Osteoblast (primary cell): ENCODE results near the gene GRHL3. TPM values are rescaled to one million over a fixed set of nuclear protein-coding genes. Genes with fewer than 3 reads are reported as not detected.

ENCODE experiments used
- DNase-seq: peaks from one replicate; pipeline ENCODE4 v3.0.0; 2011; ENCODE audit warnings: low spot score, mixed read lengths; ENCODE audit not compliant: insufficient read length; ENCODE audit errors: missing footprints
- H2AFZ ChIP-seq: 2 replicates; pipeline ENCODE4 v1.6.0; 2011; ENCODE audit warnings: mild to moderate bottlenecking, low read length
- H3K27ac ChIP-seq: 2 replicates; pipeline ENCODE4 v1.5.1; 2011; ENCODE audit warnings: mild to moderate bottlenecking, low read depth, low read length, moderate library complexity
- H3K27me3 ChIP-seq: 2 replicates; pipeline ENCODE4 v1.6.0; 2012; ENCODE audit warnings: mild to moderate bottlenecking, control low read depth, inconsistent platforms, low read length, moderate library complexity; ENCODE audit not compliant: insufficient read depth
- H3K36me3 ChIP-seq: 2 replicates; pipeline ENCODE4 v1.5.1; 2011; ENCODE audit warnings: mild to moderate bottlenecking, low read length, control low read depth, moderate library complexity; ENCODE audit not compliant: insufficient read depth
- H3K4me1 ChIP-seq: 2 replicates; pipeline ENCODE4 v1.5.1; 2011; ENCODE audit warnings: mild to moderate bottlenecking, low read length, control low read depth, moderate library complexity; ENCODE audit not compliant: insufficient read depth
- H3K4me2 ChIP-seq: 2 replicates; pipeline ENCODE4 v1.6.0; 2011; ENCODE audit warnings: mild to moderate bottlenecking, low read length; ENCODE audit not compliant: insufficient read depth
- H3K4me3 ChIP-seq: fragments of 200-600 bp; sonication (generic); 3 replicates; pipeline ENCODE4 v1.5.1; 2012; ENCODE audit warnings: mild to moderate bottlenecking, low read length, inconsistent platforms; ENCODE audit not compliant: insufficient read depth
- H3K79me2 ChIP-seq: 2 replicates; pipeline ENCODE4 v1.6.0; 2012; ENCODE audit warnings: mild to moderate bottlenecking, low read length, control low read depth, inconsistent platforms; ENCODE audit not compliant: insufficient read depth
- H3K9me3 ChIP-seq: 2 replicates; pipeline ENCODE4 v1.5.1; 2011; ENCODE audit warnings: low read depth, low read length, control low read depth
- H4K20me1 ChIP-seq: 2 replicates; pipeline ENCODE4 v1.6.0; 2012; ENCODE audit warnings: mild to moderate bottlenecking, low read length, control low read depth; ENCODE audit not compliant: insufficient read depth
- CTCF ChIP-seq: IDR thresholded peaks from 2 replicates; pipeline ENCODE4 v1.5.1; 2011; ENCODE audit warnings: mild to moderate bottlenecking, low read depth, low read length, moderate library complexity; ENCODE audit errors: extremely low read depth
- total RNA-seq: library from RNA; depleted of rRNA; stranded (reverse); fragments of >200 nt; gene quantifications from 2 replicates; pipeline ENCODE4 v1.2.3, GENCODE V29; 2012

GRHL3 gene
- total RNA-seq, 1 donor = not detected

- H3K79me2 ChIP-seq = no peaks in the 10 kb centered on the region
- H3K4me3 ChIP-seq = no peak overlapping the region
- H3K27ac ChIP-seq = no peak overlapping the region
- H3K4me1 ChIP-seq = no peaks in the 10 kb centered on the region
- DNase-seq = no peak
- no peak overlapping the region for H3K4me2 ChIP-seq
- no peaks in the 10 kb centered on the region for H4K20me1 ChIP-seq
- H3K36me3 ChIP-seq = no peaks in the 10 kb centered on the region
- H3K27me3 ChIP-seq = peaks cover 37% of the 10 kb centered on the region
- H3K9me3 ChIP-seq = no peaks in the 10 kb centered on the region
- TF ChIP-seq CTCF = no peak
- no peak overlapping the region for H2AFZ ChIP-seq
Observed at GRCh38 chr1:24300971-24301784, 18.0 kb upstream of the GRHL3 start.

GRCh38 chr1:24301785-24302175, 17.4 kb upstream of the GRHL3 start:
- no peak for DNase-seq
- no peaks in the 10 kb centered on the region for H3K4me1 ChIP-seq
- H3K27me3 ChIP-seq = peaks cover 41% of the 10 kb centered on the region

GRCh38 chr1:24302209-24302611, 16.9 kb upstream of the GRHL3 start:
- DNase-seq = no peak
- no peak for TF ChIP-seq CTCF
- no peaks in the 10 kb centered on the region for H4K20me1 ChIP-seq
- no peak overlapping the region for H3K27ac ChIP-seq
- H3K27me3 ChIP-seq = peaks cover 41% of the 10 kb centered on the region
- no peaks in the 10 kb centered on the region for H3K79me2 ChIP-seq
- H3K4me3 ChIP-seq = no peak overlapping the region
- H3K36me3 ChIP-seq = no peaks in the 10 kb centered on the region
- H3K4me1 ChIP-seq = no peaks in the 10 kb centered on the region
- no peak overlapping the region for H2AFZ ChIP-seq
- H3K9me3 ChIP-seq = no peaks in the 10 kb centered on the region
- no peak overlapping the region for H3K4me2 ChIP-seq

More at GRCh38 chr1:24301785-24302175, 17.4 kb upstream of the GRHL3 start:
- TF ChIP-seq CTCF = no peak
- Histone ChIP-seq H3K27ac (no peak overlapping the region), H3K4me3 (no peak overlapping the region), H3K79me2 (no peaks in the 10 kb centered on the region), H3K9me3 (no peaks in the 10 kb centered on the region), H3K36me3 (no peaks in the 10 kb centered on the region), H2AFZ (no peak overlapping the region), H3K4me2 (no peak overlapping the region), H4K20me1 (no peaks in the 10 kb centered on the region)

- Histone ChIP-seq H4K20me1 (no peaks in the 10 kb centered on the region), H3K27ac (no peak overlapping the region), H3K4me1 (no peaks in the 10 kb centered on the region), H3K36me3 (no peaks in the 10 kb centered on the region), H3K9me3 (no peaks in the 10 kb centered on the region), H3K79me2 (no peaks in the 10 kb centered on the region), H3K4me3 (no peak overlapping the region), H2AFZ (no peak overlapping the region), H3K4me2 (no peak overlapping the region), H3K27me3 (peaks cover 38% of the 10 kb centered on the region)
- TF ChIP-seq CTCF = no peak
- DNase-seq = no peak
Observed at GRCh38 chr1:24303600-24303999, 15.6 kb upstream of the GRHL3 start.
